CD1c-positive myeloid dendritic cell (primary cell): ENCODE data around the gene ARPC5.
A peak's percentile ranks its signal among the peaks of the same experiment; 100 is the strongest.

ENCODE experiments used
- DNase-seq: peaks from one replicate; pipeline ENCODE4 v3.0.0-alpha.2; 2016; ENCODE audit errors: extremely low spot score

The ARPC5 gene

DNA sequence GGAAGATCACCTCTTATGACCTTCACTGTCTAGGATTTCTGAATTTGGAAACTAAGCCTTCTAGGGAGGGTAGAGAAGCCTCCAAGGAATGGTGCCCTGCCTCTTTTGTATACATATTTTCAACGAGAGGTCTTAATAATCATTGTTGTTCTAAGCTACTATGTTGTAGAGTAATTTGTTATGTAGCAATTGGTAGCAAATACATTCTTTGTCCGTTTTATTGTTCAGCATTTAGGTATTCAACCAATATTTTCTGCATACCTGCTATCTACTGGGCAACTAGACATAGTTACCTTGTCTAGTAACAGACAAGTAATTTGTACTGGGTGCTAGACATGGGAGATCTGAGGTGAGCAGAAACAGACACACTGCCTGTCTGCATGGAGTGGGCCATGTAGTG lies 24.6 kb downstream of the ARPC5 start:
- no peak for DNase-seq

- DNase-seq, result no peak
These were observed 25.7 kb downstream of the ARPC5 start for GRCh38 chr1:183609759-183610452.

GRCh38 chr1:183609313-183609712 lies 26.3 kb downstream of the ARPC5 start:
- peak; percentile 93 for DNase-seq

GRCh38 chr1:183607322-183607980 lies 28.1 kb downstream of the ARPC5 start:
- peak; percentile 53 for DNase-seq

GRCh38 chr1:183605904-183606303 lies 29.7 kb downstream of the ARPC5 start:
- DNase-seq, result no peak

DNA sequence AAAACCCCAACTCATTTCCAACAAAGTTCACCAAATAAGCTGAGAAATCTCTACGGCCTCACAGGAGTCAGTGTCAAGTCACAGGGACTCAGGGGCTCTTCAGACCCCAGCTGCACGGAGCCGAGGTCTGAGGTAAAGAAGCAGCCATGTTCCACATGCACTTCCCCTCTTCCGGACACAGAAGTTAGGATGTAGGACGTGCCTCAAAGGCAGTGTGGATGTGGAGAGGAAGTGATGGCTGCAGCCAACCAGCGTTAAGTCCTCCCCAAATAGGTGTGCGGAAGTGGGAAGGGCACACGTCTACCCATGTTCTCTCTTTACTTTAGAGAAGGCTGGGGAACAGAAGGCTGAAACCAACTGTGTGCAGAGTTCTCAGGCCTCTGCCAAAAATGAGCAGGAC lies 30.8 kb downstream of the ARPC5 start:
- DNase-seq, result peak; percentile 80

- DNase-seq, result peak; percentile 92
These were observed 31.4 kb downstream of the ARPC5 start for GRCh38 chr1:183604038-183604808.

- no peak for DNase-seq
These were observed 33.1 kb downstream of the ARPC5 start for GRCh38 chr1:183602510-183602909.

- DNase-seq, result peak; percentile 47
These were observed 34.9 kb downstream of the ARPC5 start for GRCh38 chr1:183600634-183601033.

- DNase-seq, result peak; percentile 89
These were observed 35.4 kb downstream of the ARPC5 start for GRCh38 chr1:183600136-183600535.

DNA sequence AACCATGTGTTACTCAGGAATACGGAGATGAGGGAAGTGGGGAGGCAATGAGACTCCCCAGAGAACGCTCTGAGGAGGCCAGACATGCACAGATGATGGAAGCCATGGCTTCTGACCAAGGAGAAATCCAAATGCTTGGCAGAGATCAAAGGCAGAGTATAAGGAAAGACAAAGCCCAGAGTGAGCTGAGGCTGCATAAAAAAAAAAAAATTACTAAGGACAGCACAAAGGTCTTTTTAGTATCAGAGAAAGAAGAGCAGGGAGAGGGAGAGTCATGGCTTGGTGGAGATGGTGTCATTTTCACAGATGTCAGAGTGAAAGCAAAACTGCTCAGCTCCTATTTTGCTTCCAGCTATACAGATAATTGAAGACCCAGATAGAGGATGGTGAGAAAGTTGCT lies 37.2 kb downstream of the ARPC5 start:
- no peak for DNase-seq

GRCh38 chr1:183597656-183598347 lies 37.8 kb downstream of the ARPC5 start:
- DNase-seq, result no peak

DNA sequence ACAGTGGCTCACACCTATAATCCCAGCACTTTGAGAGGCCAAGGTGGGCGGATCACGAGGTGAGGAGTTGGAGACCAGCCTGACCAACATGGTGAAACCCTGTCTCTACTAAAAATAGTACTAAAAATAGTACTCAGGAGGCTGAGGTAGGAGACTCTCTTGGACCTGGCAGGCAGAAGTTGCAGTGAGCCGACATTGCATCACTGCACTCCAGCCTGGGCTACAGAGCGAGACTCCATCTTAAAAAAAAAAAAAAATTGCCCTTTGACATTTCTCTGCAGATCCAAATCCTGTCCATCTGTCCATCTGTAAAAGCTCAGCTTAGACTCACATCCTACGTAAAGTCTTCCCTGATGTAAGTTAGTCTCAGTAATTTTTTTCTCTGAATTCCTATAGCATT lies 39.1 kb downstream of the ARPC5 start:
- DNase-seq, result no peak

GRCh38 chr1:183595537-183595936 lies 40.0 kb downstream of the ARPC5 start:
- no peak for DNase-seq

DNA sequence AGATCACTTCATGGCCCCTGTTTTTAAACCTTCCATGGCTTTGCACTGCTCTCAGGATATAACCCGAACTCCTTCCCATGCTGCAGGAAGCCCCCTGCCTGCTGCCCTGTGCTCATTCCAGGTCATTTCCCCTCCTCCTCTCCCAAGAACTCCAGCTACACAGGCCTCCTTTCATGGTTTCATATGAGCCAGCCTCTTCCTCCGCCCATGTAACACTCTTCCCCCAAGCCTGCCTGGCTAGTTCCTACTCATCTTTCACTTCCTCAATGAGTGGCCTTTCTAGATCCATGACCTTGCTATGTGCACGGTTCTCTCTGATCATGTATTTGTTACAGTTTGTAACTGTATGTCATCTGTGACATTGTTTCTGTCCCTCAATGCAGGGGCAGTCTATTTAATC lies 42.2 kb downstream of the ARPC5 start:
- peak; percentile 90 for DNase-seq

DNA sequence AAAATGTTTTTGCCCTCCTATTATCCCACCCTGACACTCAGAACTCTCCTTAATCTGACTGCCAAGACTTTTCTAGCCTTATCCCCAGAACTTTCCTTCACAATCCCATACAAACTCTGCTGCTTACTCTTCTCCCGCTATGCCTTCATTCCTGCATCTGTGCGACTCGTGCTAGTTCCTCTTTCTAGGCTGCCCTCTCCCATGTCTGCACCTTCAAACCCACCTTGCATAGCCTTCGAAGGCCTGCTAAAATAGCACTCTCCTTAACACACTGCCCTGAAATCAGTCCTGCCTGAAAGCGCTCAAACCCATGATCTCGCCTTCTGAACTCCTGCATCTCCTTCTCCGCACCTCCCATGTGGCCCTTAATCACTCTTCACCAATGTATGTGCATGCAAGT lies 42.9 kb downstream of the ARPC5 start:
- DNase-seq, result no peak

DNA sequence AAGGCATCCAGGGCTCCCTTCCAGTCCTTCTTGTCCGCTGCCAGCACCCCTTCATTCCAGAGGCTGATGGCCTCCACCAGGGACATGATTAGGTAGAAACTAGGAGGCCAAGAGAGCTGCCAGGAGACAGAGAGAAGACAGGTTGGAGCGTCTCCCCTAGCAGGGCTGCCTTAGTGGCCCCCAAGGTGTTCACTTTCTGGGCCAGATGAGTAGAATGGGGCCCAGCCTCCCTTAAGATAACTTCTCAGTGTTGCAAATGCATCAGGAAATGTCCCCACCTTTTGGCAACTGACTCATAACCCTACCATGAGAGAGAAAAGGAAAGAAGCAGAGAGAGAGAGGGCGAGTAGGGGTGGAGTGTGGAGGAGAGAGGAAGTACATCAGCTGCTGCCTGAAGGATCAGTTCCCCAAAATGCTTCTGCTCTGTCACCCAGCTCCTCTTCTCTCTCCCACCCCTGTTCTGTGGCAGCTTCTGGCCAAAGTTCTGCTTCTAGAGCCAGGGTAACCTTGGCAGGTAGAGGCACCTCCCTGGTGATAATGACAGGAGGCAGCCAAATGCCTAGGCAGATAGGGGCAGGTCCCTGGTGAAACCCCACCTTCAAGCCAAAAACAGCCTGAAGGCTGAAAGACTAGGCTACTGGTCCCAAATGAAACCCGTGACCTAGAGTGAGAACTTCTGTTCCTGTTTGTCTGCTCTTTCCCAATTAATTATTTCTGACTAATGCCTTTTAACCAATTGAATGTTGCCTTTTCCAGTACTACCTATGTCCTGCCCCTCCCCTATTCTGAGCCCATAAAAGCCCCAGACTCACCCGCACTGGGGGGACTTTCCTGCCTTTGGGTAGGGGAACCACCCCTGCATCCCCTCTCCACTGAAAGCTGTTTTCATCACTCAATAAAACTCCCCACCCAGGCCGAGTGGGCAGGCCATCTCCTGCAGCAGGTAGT lies 45.1 kb downstream of the ARPC5 start, which contains the start of gene NCF2:
Gene NCF2 (minus strand): TSS at position 216 of the 948 bp plus-strand sequence. CDS start 130 bp downstream, at position 86.
- DNase-seq, result peak; percentile 93

DNA sequence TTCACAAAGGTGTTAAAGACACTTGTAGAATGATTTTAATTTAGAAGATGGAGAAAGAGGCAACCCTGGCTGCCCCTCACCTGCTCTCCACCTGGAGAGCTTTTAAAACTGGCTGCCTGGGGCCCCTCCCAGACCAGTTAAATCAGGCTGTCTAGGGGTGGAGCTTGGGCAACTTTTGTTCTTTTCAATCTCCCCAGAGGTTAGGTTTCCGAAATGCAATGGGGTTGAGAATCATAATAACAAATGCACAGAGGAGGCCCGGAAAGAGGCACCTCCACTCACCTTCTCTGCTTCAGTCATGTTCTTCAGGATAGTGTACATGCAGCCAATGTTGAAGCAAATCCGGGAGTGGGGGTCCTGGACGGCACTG lies 45.7 kb downstream of the ARPC5 start:
- DNase-seq, result no peak

- DNase-seq, result no peak
These were observed 46.2 kb downstream of the ARPC5 start for GRCh38 chr1:183589384-183589783.

DNA sequence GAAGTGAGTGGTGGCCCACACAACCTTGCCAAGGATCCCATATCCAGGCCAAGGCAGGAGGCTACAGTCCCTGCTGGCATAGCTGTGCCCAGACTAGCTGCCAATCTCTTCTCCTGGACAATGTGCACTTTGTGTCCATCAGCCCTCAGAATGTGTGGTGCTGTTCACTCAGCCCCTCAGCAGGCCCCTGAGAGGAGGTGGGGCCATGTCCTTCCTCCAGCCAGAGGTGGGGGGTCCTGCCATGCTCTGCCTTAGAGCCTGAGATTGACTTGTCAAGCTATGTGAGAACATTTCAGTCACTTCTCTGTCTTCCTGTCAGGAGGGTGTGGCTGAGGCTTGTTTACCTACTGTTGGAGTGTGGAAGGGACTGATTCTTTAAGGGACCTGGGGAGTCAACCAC lies 46.8 kb downstream of the ARPC5 start:
- DNase-seq, result peak; percentile 38

DNA sequence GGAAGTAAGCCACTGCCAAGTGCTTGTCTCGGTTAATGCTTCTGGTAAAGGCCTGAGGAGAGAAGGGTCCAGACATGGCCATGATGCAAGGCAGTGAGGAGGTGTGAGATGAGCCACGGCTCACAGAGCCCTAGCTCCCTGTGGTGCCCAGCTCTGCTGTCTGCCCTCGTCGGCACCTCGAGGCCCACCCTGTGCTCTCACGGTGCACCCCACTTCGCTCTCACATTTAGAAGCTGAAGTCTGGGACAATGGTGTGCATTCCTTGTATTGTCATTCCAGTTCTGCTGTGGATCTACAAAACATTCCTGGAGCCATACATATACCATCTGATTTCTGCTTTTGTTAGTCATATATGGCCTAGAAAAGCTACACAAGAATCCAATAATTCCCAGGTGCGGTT lies 48.7 kb downstream of the ARPC5 start:
- no peak for DNase-seq
